ENCODE results near the gene HPN. TPM values are rescaled to one million over a fixed set of nuclear protein-coding genes. Genes with fewer than 3 reads are reported as not detected.
A peak's percentile ranks its signal among the peaks of the same experiment; 100 is the strongest.

HPN gene
- total and polyA plus RNA-seq, 10 of the 15 experiments (the other 5 are each of a cell fraction or from before 2014, with no cell fraction given), result 0.21 to 0.35 TPM; not detected in 8

DNA sequence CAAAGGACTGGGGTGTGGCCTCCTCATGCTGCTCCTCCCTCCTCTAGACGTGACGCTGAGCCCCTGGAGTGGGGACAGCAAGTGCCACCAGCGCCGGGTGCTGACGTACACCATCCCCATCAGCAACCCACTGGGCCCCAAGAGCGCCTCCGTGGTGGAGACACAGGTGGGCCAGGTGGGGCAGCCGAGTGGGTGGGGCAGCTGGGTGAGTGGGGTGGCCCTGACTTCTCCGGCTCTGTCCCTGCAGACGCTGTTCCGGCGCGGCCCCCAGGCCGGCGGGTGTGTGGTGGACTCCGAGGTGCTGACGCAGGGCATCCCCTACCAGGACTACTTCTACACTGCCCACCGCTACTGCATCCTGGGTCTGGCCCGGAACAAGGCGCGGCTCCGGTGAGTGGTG lies 22.4 kb upstream of the HPN start:
- ChIA-PET CTCF (no interaction called here), RAD21 (ENCODE audit: unreplicated experiment) (no interaction called here), SMC1A (ENCODE audit: uncharacterized antibody, unreplicated experiment) (no interaction called here), POLR2A (no interaction called here)
- Histone ChIP-seq H3K4me2 (ENCODE audit: control insufficient read depth, insufficient read depth) (no peak overlapping the region), H3K27me3 (replicated peaks in 1 of 2; ENCODE audit: control insufficient read depth in 2 of 2, insufficient read depth in 2 of 2, low read length in 1 of 2) (no peaks in the 10 kb centered on the region), H3K79me2 (ENCODE audit: control insufficient read depth, insufficient read depth, low read length) (no peaks in the 10 kb centered on the region), H4K20me1 (ENCODE audit: control insufficient read depth, insufficient read depth) (no peaks in the 10 kb centered on the region), H2AFZ (ENCODE audit: control insufficient read depth, low read depth, low read length) (no peak overlapping the region), H3K4me3 (no peak overlapping the region), H3K9me3 (replicated peaks; ENCODE audit: control insufficient read depth, insufficient read depth, low read length) (no peaks in the 10 kb centered on the region), H3K9ac (ENCODE audit: control insufficient read depth, insufficient read depth, low read length) (no peak overlapping the region), H3K4me1 (ENCODE audit: control insufficient read depth, insufficient read depth, low read length) (peaks cover 2% of the 10 kb centered on the region), H3K36me3 (ENCODE audit: control insufficient read depth in 2 of 2, insufficient read depth in 2 of 2, low read length in 1 of 2) (peaks cover 23 to 34% of the 10 kb centered on the region in 2 experiments), H3K27ac (ENCODE audit: control insufficient read depth, insufficient read depth) (no peak overlapping the region)
- FAIRE-seq (no peak), ATAC-seq (no peak), DNase-seq (ENCODE audit: low read depth, low spot score) (no peak)
- TF ChIP-seq SUZ12 (IDR thresholded peaks at IDR 0.05; ENCODE audit: unreplicated experiment), result no peak
- TF ChIP-seq SREBF1 (IDR thresholded peaks at IDR 0.05; ENCODE audit: low read length), result no peak
- no peak for TF ChIP-seq FOXM1 (IDR thresholded peaks at IDR 0.05; ENCODE audit: low read depth, low read length)
- TF ChIP-seq, protein P1, sequence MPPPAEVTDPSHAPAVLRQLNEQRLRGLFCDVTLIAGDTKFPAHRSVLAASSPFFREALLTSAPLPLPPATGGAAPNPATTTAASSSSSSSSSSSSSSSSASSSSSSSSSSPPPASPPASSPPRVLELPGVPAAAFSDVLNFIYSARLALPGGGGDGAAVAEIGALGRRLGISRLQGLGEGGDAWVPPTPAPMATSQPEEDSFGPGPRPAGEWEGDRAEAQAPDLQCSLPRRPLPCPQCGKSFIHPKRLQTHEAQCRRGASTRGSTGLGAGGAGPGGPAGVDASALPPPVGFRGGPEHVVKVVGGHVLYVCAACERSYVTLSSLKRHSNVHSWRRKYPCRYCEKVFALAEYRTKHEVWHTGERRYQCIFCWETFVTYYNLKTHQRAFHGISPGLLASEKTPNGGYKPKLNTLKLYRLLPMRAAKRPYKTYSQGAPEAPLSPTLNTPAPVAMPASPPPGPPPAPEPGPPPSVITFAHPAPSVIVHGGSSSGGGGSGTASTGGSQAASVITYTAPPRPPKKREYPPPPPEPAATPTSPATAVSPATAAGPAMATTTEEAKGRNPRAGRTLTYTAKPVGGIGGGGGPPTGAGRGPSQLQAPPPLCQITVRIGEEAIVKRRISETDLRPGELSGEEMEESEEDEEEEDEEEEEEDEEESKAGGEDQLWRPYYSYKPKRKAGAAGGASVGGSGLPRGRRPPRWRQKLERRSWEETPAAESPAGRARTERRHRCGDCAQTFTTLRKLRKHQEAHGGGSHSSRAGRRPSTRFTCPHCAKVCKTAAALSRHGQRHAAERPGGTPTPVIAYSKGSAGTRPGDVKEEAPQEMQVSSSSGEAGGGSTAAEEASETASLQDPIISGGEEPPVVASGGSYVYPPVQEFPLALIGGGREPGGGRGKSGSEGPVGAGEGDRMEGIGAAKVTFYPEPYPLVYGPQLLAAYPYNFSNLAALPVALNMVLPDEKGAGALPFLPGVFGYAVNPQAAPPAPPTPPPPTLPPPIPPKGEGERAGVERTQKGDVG (CRISPR knock-in tag; IDR thresholded peaks at IDR 0.05), result no peak
- TF ChIP-seq POLR2A (IDR thresholded peaks at IDR 0.05; ENCODE audit: low read depth, low read length), result peak; percentile 19; the same call in 1 of the 2 replicates
- no TSS peak for BruUV-seq (replicated peaks)
- intact Hi-C loops (cut with micrococcal nuclease; ENCODE audit: unreplicated experiment) (no loop called here), in situ Hi-C loops (cut with MboI) (no loop called here)
- 94% methylated on average over 22 of the region's 22 CpGs for WGBS (ENCODE audit: insufficient coverage, insufficient replicate concordance, low lambda C conversion rate, missing lambda C conversion rate)

DNA sequence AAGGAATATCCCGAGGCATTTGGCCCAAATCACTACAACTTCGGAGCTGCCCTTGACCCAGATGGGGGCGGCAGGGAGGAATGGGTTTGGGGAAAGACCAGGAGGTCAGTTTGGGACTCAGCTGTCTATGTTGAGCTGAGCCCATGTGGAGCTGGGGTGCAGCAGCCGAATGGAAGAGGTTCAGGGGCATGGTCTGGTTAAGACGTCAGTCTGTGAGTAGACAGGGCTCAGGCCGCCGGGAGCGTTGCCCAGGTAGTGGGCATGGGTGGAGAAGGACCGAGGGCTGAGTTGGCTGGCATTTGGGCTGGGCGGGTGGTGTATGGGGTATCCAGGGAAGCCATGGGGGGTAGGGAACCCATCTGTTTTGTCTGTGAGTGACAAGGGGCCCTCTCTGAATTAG lies 20.5 kb upstream of the HPN start:
- H3K79me2 ChIP-seq (ENCODE audit: control insufficient read depth, insufficient read depth, low read length), result no peaks in the 10 kb centered on the region
- WGBS (ENCODE audit: insufficient coverage, insufficient replicate concordance, low lambda C conversion rate, missing lambda C conversion rate), result 93% methylated on average over 10 of the region's 10 CpGs
- intact Hi-C loops (cut with micrococcal nuclease; ENCODE audit: unreplicated experiment) (no loop called here), in situ Hi-C loops (cut with MboI) (no loop called here)
- no peaks in the 10 kb centered on the region for H3K4me1 ChIP-seq (ENCODE audit: control insufficient read depth, insufficient read depth, low read length)
- no peak for DNase-seq (ENCODE audit: low read depth, low spot score)
- ATAC-seq, result no peak
- ChIA-PET SMC1A (ENCODE audit: uncharacterized antibody, unreplicated experiment) (no interaction called here), RAD21 (ENCODE audit: unreplicated experiment) (no interaction called here), CTCF (no interaction called here), POLR2A (no interaction called here)
- H3K4me3 ChIP-seq, result no peak overlapping the region
- H2AFZ ChIP-seq (ENCODE audit: control insufficient read depth, low read depth, low read length), result no peak overlapping the region
- no peak overlapping the region for H3K27ac ChIP-seq (ENCODE audit: control insufficient read depth, insufficient read depth)
- no peak for FAIRE-seq
- H3K27me3 ChIP-seq (replicated peaks in 1 of 2; ENCODE audit: control insufficient read depth in 2 of 2, insufficient read depth in 2 of 2, low read length in 1 of 2), result no peaks in the 10 kb centered on the region
- BruUV-seq (replicated peaks), result no TSS peak
- H3K36me3 ChIP-seq (ENCODE audit: control insufficient read depth in 2 of 2, insufficient read depth in 2 of 2, low read length in 1 of 2), result peaks cover 14 to 35% of the 10 kb centered on the region in 2 experiments
- H3K4me2 ChIP-seq (ENCODE audit: control insufficient read depth, insufficient read depth), result no peak overlapping the region
- H3K9ac ChIP-seq (ENCODE audit: control insufficient read depth, insufficient read depth, low read length), result no peak overlapping the region
- no peaks in the 10 kb centered on the region for H3K9me3 ChIP-seq (replicated peaks; ENCODE audit: control insufficient read depth, insufficient read depth, low read length)
- no peaks in the 10 kb centered on the region for H4K20me1 ChIP-seq (ENCODE audit: control insufficient read depth, insufficient read depth)
- TF ChIP-seq HDAC2 (IDR thresholded peaks at IDR 0.05) (no peak), WRNIP1 (IDR thresholded peaks at IDR 0.05; ENCODE audit: borderline replicate concordance, low read depth, low read length) (no peak), JUNB (IDR thresholded peaks at IDR 0.05) (no peak), POLR2AphosphoS2 (IDR thresholded peaks at IDR 0.05; ENCODE audit: low read depth, low read length) (no peak), CEBPZ (IDR thresholded peaks at IDR 0.05; ENCODE audit: low read depth, low read length) (no peak), MEF2A (IDR thresholded peaks at IDR 0.05; ENCODE audit: insufficient read depth, low read depth, low read length) (no peak)
